H9 (cell line): Measurements from ENCODE around the gene PARK7. TPM values are rescaled to one million over a fixed set of nuclear protein-coding genes. Genes with fewer than 3 reads are reported as not detected.

ENCODE experiments used
- DNase-seq: peaks from one replicate; pipeline ENCODE4 v3.0.0-alpha.2; 2017
- H2AFZ ChIP-seq: one replicate; pipeline ENCODE4 v1.6.1; 2013; ENCODE audit warnings: mild to moderate bottlenecking, low read length, control low read depth, moderate library complexity
- H2AK5ac ChIP-seq: 2 replicates; pipeline ENCODE4 v1.6.1; 2013; ENCODE audit warnings: low read length, control low read depth, mixed read lengths; ENCODE audit not compliant: insufficient read length
- H2BK120ac ChIP-seq: one replicate; pipeline ENCODE4 v1.6.1; 2013; ENCODE audit warnings: low read depth, mild to moderate bottlenecking, low read length, control low read depth, inconsistent platforms; ENCODE audit not compliant: poor library complexity, severe bottlenecking
- H2BK12ac ChIP-seq: 2 replicates; pipeline ENCODE4 v1.6.1; 2013; ENCODE audit warnings: low read length, control low read depth, mixed read lengths, low read depth; ENCODE audit not compliant: insufficient read length
- H2BK15ac ChIP-seq: 2 replicates; pipeline ENCODE4 v1.6.1; 2013; ENCODE audit warnings: low read depth, low read length, control low read depth
- H2BK20ac ChIP-seq: one replicate; pipeline ENCODE4 v1.6.1; 2013; ENCODE audit warnings: low read depth, mild to moderate bottlenecking, low read length, control low read depth, inconsistent platforms; ENCODE audit not compliant: poor library complexity, severe bottlenecking
- H2BK5ac ChIP-seq: 2 replicates; pipeline ENCODE4 v1.6.1; 2013; ENCODE audit warnings: low read length, control low read depth, mixed read lengths; ENCODE audit not compliant: insufficient read length
- H3K14ac ChIP-seq: 2 replicates; pipeline ENCODE4 v1.6.1; 2013; ENCODE audit warnings: low read length, control low read depth; ENCODE audit not compliant: insufficient read depth
- H3K18ac ChIP-seq: 2 replicates; pipeline ENCODE4 v1.6.1; 2013; ENCODE audit warnings: low read depth, mild to moderate bottlenecking, mixed read lengths, low read length, control low read depth; ENCODE audit not compliant: insufficient read length
- H3K23ac ChIP-seq: 2 replicates; pipeline ENCODE4 v1.6.1; 2013; ENCODE audit warnings: low read length, control low read depth, mixed read lengths, low read depth; ENCODE audit not compliant: insufficient read length
- H3K23me2 ChIP-seq: 2 replicates; pipeline ENCODE4 v1.6.1; 2013; ENCODE audit warnings: low read depth, mild to moderate bottlenecking, mixed read lengths, low read length, control low read depth; ENCODE audit not compliant: insufficient read length, poor library complexity, severe bottlenecking
- H3K27ac ChIP-seq: 2 replicates; pipeline ENCODE4 v1.5.1; 2013; ENCODE audit warnings: low read length, control low read depth, mixed read lengths, low read depth; ENCODE audit not compliant: insufficient read length
- H3K27me3 ChIP-seq: 2 replicates; pipeline ENCODE4 v1.6.1; 2013; ENCODE audit warnings: low read length, control low read depth, inconsistent platforms; ENCODE audit not compliant: insufficient read depth
- H3K4ac ChIP-seq: 2 replicates; pipeline ENCODE4 v1.6.1; 2013; ENCODE audit warnings: low read depth, mild to moderate bottlenecking, control low read depth, inconsistent platforms, low read length, moderate library complexity
- H3K4me1 ChIP-seq: 2 replicates; pipeline ENCODE4 v1.6.1; 2013; ENCODE audit warnings: low read length, control low read depth, inconsistent platforms; ENCODE audit not compliant: insufficient read depth
- H3K4me2 ChIP-seq: 2 replicates; pipeline ENCODE4 v1.6.1; 2013; ENCODE audit warnings: low read length, control low read depth, mixed read lengths; ENCODE audit not compliant: insufficient read length, insufficient read depth
- H3K56ac ChIP-seq: 2 replicates; pipeline ENCODE4 v1.6.1; 2013; ENCODE audit warnings: low read depth, mild to moderate bottlenecking, mixed read lengths, low read length, control low read depth; ENCODE audit not compliant: insufficient read length
- H3K79me1 ChIP-seq: 2 replicates; pipeline ENCODE4 v1.6.1; 2013; ENCODE audit warnings: low read depth, mild to moderate bottlenecking, moderate library complexity, low read length, control low read depth, inconsistent platforms; ENCODE audit not compliant: insufficient read depth, poor library complexity, severe bottlenecking
- H3K79me2 ChIP-seq: 2 replicates; pipeline ENCODE4 v1.6.1; 2013; ENCODE audit warnings: low read length, control low read depth, inconsistent platforms; ENCODE audit not compliant: insufficient read depth
- H3K9ac ChIP-seq: 2 replicates; pipeline ENCODE4 v1.6.1; 2013; ENCODE audit warnings: low read length, control low read depth, mixed read lengths; ENCODE audit not compliant: insufficient read length; ENCODE audit errors: extremely low read depth
- H3K9me3 ChIP-seq: one replicate; pipeline ENCODE4 v1.6.1; 2013; ENCODE audit warnings: low read depth, low read length, inconsistent platforms; ENCODE audit not compliant: control insufficient read depth
- H3T11ph ChIP-seq: one replicate; pipeline ENCODE4 v1.6.1; 2013; ENCODE audit warnings: mild to moderate bottlenecking, low read length, control low read depth, inconsistent platforms
- H4K20me1 ChIP-seq: one replicate; pipeline ENCODE4 v1.6.1; 2013; ENCODE audit not compliant: control insufficient read depth, insufficient read length, insufficient read depth
- H4K5ac ChIP-seq: 2 replicates; pipeline ENCODE4 v1.6.1; 2013; ENCODE audit warnings: low read depth, mild to moderate bottlenecking, mixed read lengths, low read length, control low read depth; ENCODE audit not compliant: insufficient read length
- H4K8ac ChIP-seq: replicated peaks from 2 replicates; pipeline ENCODE4 v1.6.1; 2013; ENCODE audit warnings: low read length, control low read depth, mixed read lengths, low read depth; ENCODE audit not compliant: insufficient read length
- H4K91ac ChIP-seq: 2 replicates; pipeline ENCODE4 v1.6.1; 2013; ENCODE audit warnings: low read depth, mild to moderate bottlenecking, moderate library complexity, mixed read lengths, low read length, control low read depth; ENCODE audit not compliant: insufficient read length
- H3K27ac Mint-ChIP-seq, 3 experiments: 2 replicates in 2 of 3; 3 replicates in 1 of 3; pipeline ENCODE4 v1.8.0; 2020 to 2021; ENCODE audit warnings: mixed read lengths in 3 of 3, mild to moderate bottlenecking in 1 of 3, moderate library complexity in 1 of 3
- H3K27me3 Mint-ChIP-seq: 2 replicates; pipeline ENCODE4 v1.8.0; 2021; ENCODE audit warnings: low read depth, mild to moderate bottlenecking, moderate library complexity, mixed read lengths
- H3K36me3 Mint-ChIP-seq, 3 experiments: 2 replicates in 2 of 3; 3 replicates in 1 of 3; pipeline ENCODE4 v1.8.0; 2020 to 2021; ENCODE audit warnings: low read depth in 3 of 3, mixed read lengths in 3 of 3; ENCODE audit not compliant: insufficient read depth in 1 of 3
- H3K4me1 Mint-ChIP-seq, 2 experiments: 2 replicates each; pipeline ENCODE4 v1.8.0; 2020; ENCODE audit warnings: mixed read lengths in 2 of 2
- H3K4me3 Mint-ChIP-seq, 2 experiments: 2 replicates in 1 of 2; 3 replicates in 1 of 2; pipeline ENCODE4 v1.8.0; 2020 to 2021; ENCODE audit warnings: mild to moderate bottlenecking in 2 of 2, mixed read lengths in 2 of 2, moderate library complexity in 1 of 2
- H3K9me3 Mint-ChIP-seq, 2 experiments: 2 replicates in 1 of 2; 3 replicates in 1 of 2; pipeline ENCODE4 v1.8.0; 2020; ENCODE audit warnings: mild to moderate bottlenecking in 2 of 2, mixed read lengths in 2 of 2, moderate library complexity in 1 of 2
- CTCF ChIP-seq: fragments of 200-600 bp; sonication (generic); conservative IDR thresholded peaks from 3 replicates; pipeline ENCODE4 v1.8.0; 2021; ENCODE audit warnings: antibody characterized with exemption, mild to moderate bottlenecking
- WGBS: extraction: QIAGEN DNeasy Blood & Tissue Kit; methylation state at CpG from one replicate; pipeline ENCODE4 v1.1.7; 2013; ENCODE audit warnings: missing lambda C conversion rate, low lambda C conversion rate, mixed read lengths; ENCODE audit not compliant: insufficient read length; ENCODE audit errors: extremely low coverage; 5-methylcytosine and 5-hydroxymethylcytosine counted together
- total RNA-seq: library from RNA; stranded (reverse); gene quantifications from 2 replicates; pipeline ENCODE4 v1.2.1, GENCODE V29; 2021

The PARK7 gene
- total RNA-seq, 1 experiment from 2014 or later, result 370 TPM

- Histone ChIP-seq H3K4me1 (peaks cover 9% of the 10 kb centered on the region; the same call in 1 of the 2 replicates), H3K23me2 (peaks cover 12% of the 10 kb centered on the region), H2BK12ac (no peak overlapping the region), H3T11ph (no peak overlapping the region), H2AK5ac (no peak overlapping the region), H3K9me3 (no peaks in the 10 kb centered on the region), H3K18ac (no peak overlapping the region), H3K9ac (no peak overlapping the region), H3K23ac (no peak overlapping the region), H4K5ac (no peak overlapping the region), H3K14ac (no peak overlapping the region), H2BK15ac (no peak overlapping the region), H4K8ac (no peak overlapping the region), H4K91ac (no peak overlapping the region), H2BK120ac (no peak overlapping the region), H3K79me2 (peaks cover 54% of the 10 kb centered on the region; the same call in 1 of the 2 replicates), H3K27ac (no peak overlapping the region), H3K4ac (no peak overlapping the region), H2AFZ (no peak overlapping the region), H2BK5ac (no peak overlapping the region), H2BK20ac (no peak overlapping the region), H3K4me2 (peak overlapping the region; percentile 21), H3K79me1 (no peaks in the 10 kb centered on the region), H3K27me3 (no peaks in the 10 kb centered on the region; the same call in 1 of the 2 replicates), H4K20me1 (no peaks in the 10 kb centered on the region), H3K56ac (no peak overlapping the region)
- no peak for DNase-seq
- no peaks in the 10 kb centered on the region; a peak in 1 of 5 replicates for H3K9me3 Mint-ChIP-seq
- no CpG with 5 or more reads among the region's 10 CpGs for whole genome bisulfite sequencing
- peaks cover 67 to 82% of the 10 kb centered on the region in 2 experiments for H3K4me1 Mint-ChIP-seq
- peaks cover 0 to 4% (median 0%) of the 10 kb centered on the region in 3 experiments; a peak in 2 of 7 replicates for H3K36me3 Mint-ChIP-seq
- peaks cover 13% of the 10 kb centered on the region for H3K27me3 Mint-ChIP-seq
- no peak for TF ChIP-seq CTCF
- H3K4me3 Mint-ChIP-seq, result peak overlapping the region; percentile 23 to 89; a peak in 4 of 5 replicates
- peak overlapping the region; percentile 52 to 81 (median 79); a peak in 6 of 7 replicates for H3K27ac Mint-ChIP-seq
Measured at GRCh38 chr1:8023287-8023994, 61.9 kb downstream of the PARK7 start.
